ENCODE results near the gene YBX2.
A peak's percentile ranks its signal among the peaks of the same experiment; 100 is the strongest.

Gene YBX2

GRCh38 chr17:7282752-7283321 lies 11.6 kb downstream of the YBX2 start:
- TF ChIP-seq CTCF (IDR thresholded peaks at IDR 0.05; ENCODE audit: low read depth, low read length): no peak
- no peak overlapping the region for H3K4me3 ChIP-seq (ENCODE audit: low read depth, low read length)

- H3K4me3 ChIP-seq (ENCODE audit: low read depth, low read length): peak overlapping the region; percentile 54
- TF ChIP-seq CTCF (IDR thresholded peaks at IDR 0.05; ENCODE audit: low read depth, low read length): no peak
These were observed 12.3 kb downstream of the YBX2 start for GRCh38 chr17:7281953-7282751.

- TF ChIP-seq CTCF (IDR thresholded peaks at IDR 0.05; ENCODE audit: low read depth, low read length): no peak
- peak within 1 kb of the TSS; percentile 54 for H3K4me3 ChIP-seq (ENCODE audit: low read depth, low read length)
These were observed 13.1 kb downstream of the YBX2 start, which contains the start of gene SLC2A4 for GRCh38 chr17:7281074-7281952. Gene SLC2A4 (plus strand): TSS chr17:7281718. CDS start chr17:7281935, 217 bp downstream.

GRCh38 chr17:7280519-7281073 lies 13.8 kb downstream of the YBX2 start:
- peak overlapping the region; percentile 54 for H3K4me3 ChIP-seq (ENCODE audit: low read depth, low read length)
- peak; percentile 93 for TF ChIP-seq CTCF (IDR thresholded peaks at IDR 0.05; ENCODE audit: low read depth, low read length)

GRCh38 chr17:7279448-7279847 lies 15.0 kb downstream of the YBX2 start:
- H3K4me3 ChIP-seq (ENCODE audit: low read depth, low read length): no peak overlapping the region
- no peak for TF ChIP-seq CTCF (IDR thresholded peaks at IDR 0.05; ENCODE audit: low read depth, low read length)

- TF ChIP-seq CTCF (IDR thresholded peaks at IDR 0.05; ENCODE audit: low read depth, low read length): no peak
- H3K4me3 ChIP-seq (ENCODE audit: low read depth, low read length): no peak overlapping the region
These were observed 27.7 kb downstream of the YBX2 start for GRCh38 chr17:7266784-7267183.

Data from WI38 (cell line).